Uterus (tissue), 2 donors: ENCODE measurements around the gene PSME3.

ENCODE experiments used
- POLR2A ChIP-seq, 2 donors: fragments of 450-650 bp; IDR thresholded peaks; one replicate each; pipeline ENCODE4 v1.6.1; 2016; ENCODE audit warnings: antibody characterized with exemption in 2 of 2, mild to moderate bottlenecking in 1 of 2, moderate library complexity in 1 of 2
- TF ChIP-seq, protein P1 (sequence below), 4 experiments: fragments of 200-600 bp in 2 of 4; fragments of 450-650 bp in 2 of 4; sonication (generic) in 2 of 4; IDR thresholded peaks; one replicate each; pipeline ENCODE4 v1.5.1; 2016 to 2019; ENCODE audit warnings: antibody characterized with exemption in 4 of 4, mild to moderate bottlenecking in 2 of 4, moderate library complexity in 1 of 4

GRCh38 chr17:42872251-42872965 is 39.2 kb downstream of the PSME3 start:
- TF ChIP-seq, protein P1, sequence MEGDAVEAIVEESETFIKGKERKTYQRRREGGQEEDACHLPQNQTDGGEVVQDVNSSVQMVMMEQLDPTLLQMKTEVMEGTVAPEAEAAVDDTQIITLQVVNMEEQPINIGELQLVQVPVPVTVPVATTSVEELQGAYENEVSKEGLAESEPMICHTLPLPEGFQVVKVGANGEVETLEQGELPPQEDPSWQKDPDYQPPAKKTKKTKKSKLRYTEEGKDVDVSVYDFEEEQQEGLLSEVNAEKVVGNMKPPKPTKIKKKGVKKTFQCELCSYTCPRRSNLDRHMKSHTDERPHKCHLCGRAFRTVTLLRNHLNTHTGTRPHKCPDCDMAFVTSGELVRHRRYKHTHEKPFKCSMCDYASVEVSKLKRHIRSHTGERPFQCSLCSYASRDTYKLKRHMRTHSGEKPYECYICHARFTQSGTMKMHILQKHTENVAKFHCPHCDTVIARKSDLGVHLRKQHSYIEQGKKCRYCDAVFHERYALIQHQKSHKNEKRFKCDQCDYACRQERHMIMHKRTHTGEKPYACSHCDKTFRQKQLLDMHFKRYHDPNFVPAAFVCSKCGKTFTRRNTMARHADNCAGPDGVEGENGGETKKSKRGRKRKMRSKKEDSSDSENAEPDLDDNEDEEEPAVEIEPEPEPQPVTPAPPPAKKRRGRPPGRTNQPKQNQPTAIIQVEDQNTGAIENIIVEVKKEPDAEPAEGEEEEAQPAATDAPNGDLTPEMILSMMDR (IDR thresholded peaks at IDR 0.05) = no peak
- no peak for TF ChIP-seq POLR2A (IDR thresholded peaks at IDR 0.05)
